SU-DHL-6 (cell line): ENCODE results near the gene NHS.

Experiments
- EZH2phosphoT487 ChIP-seq: fragments of 200-600 bp; sonication (generic), shearing (Covaris generic); conservative IDR thresholded peaks from 2 replicates; pipeline ENCODE4 v1.6.1; 2018; ENCODE audit warnings: mild to moderate bottlenecking, antibody characterized with exemption, low read length, moderate library complexity, mixed read lengths
- TF ChIP-seq, protein P1 (sequence below): fragments of 200-600 bp; sonication (generic); IDR thresholded peaks from one replicate; pipeline ENCODE4 v1.5.1; 2017; ENCODE audit warnings: antibody characterized with exemption, mild to moderate bottlenecking, low read length, moderate library complexity; ENCODE audit not compliant: insufficient read depth, poor library complexity, severe bottlenecking

DNA sequence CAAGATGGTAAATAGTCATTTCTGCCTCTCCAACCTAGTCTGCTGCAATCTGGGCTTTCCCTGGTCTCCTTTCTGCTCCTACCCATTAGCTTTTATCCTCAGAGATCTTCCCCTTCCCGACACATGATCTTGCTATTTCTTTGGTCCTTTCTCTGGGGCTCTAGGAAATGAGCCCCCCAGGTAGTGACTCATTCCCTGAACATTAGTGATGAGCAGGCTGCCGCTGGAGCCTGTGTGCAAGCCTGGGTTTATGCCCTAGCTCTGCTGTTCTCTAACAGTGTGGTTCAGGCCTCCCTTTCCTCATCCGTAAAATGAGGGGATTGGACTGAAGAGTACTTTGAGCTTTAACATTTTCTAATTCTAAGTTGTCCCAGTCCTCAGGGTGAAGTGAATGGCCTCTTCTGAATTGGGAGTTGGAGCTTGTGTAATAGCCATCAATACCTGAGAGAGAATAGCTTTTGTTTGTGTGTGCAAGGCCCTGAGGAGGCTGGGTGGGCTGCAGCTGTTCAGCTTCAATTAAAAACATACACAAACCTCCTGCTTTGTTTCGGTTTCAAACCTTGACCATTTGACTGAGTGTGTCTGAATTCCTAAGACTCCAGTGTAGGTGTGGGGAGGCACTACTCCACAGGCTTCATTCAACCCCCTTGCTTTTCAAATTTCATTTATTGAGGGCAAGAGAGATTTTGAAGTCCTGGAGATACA, 246.7 kb downstream of the NHS start:
- TF ChIP-seq, protein P1, sequence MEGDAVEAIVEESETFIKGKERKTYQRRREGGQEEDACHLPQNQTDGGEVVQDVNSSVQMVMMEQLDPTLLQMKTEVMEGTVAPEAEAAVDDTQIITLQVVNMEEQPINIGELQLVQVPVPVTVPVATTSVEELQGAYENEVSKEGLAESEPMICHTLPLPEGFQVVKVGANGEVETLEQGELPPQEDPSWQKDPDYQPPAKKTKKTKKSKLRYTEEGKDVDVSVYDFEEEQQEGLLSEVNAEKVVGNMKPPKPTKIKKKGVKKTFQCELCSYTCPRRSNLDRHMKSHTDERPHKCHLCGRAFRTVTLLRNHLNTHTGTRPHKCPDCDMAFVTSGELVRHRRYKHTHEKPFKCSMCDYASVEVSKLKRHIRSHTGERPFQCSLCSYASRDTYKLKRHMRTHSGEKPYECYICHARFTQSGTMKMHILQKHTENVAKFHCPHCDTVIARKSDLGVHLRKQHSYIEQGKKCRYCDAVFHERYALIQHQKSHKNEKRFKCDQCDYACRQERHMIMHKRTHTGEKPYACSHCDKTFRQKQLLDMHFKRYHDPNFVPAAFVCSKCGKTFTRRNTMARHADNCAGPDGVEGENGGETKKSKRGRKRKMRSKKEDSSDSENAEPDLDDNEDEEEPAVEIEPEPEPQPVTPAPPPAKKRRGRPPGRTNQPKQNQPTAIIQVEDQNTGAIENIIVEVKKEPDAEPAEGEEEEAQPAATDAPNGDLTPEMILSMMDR, result no peak
- TF ChIP-seq EZH2phosphoT487, result no peak
